OCI-LY1 (cell line): ENCODE data around the gene MYH7.
"Not testable (repeated sequence)": the region's sequence is repeated elsewhere in the genome, so short reads cannot be mapped to it uniquely, and the experiment has no call there.

Experiments used
- H2AFZ ChIP-seq: fragments of 200-600 bp; sonication (generic), shearing (Covaris generic); 2 replicates; pipeline ENCODE4 v1.6.0; 2014; ENCODE audit warnings: antibody characterized with exemption, mild to moderate bottlenecking, low read length
- H3F3A ChIP-seq: fragments of 200-600 bp; sonication (generic), shearing (Covaris generic); 2 replicates; pipeline ENCODE4 v1.6.0; 2014; ENCODE audit warnings: mild to moderate bottlenecking, antibody characterized with exemption, low read length, moderate library complexity; ENCODE audit not compliant: insufficient read depth
- H3K27ac ChIP-seq: fragments of 200-600 bp; sonication (generic); 2 replicates; pipeline ENCODE4 v1.5.1; 2014; ENCODE audit warnings: low read length, mixed run types, mild to moderate bottlenecking, low read depth; ENCODE audit not compliant: poor library complexity, severe bottlenecking
- H3K27me3 ChIP-seq: fragments of 200-600 bp; sonication (generic); 2 replicates; pipeline ENCODE4 v1.6.0; 2014; ENCODE audit warnings: antibody characterized with exemption, mild to moderate bottlenecking, low read length, moderate library complexity; ENCODE audit not compliant: insufficient read depth
- H3K36me3 ChIP-seq: fragments of 200-600 bp; sonication (generic); 2 replicates; pipeline ENCODE4 v1.6.1; 2014; ENCODE audit warnings: mild to moderate bottlenecking, antibody characterized with exemption, low read length, moderate library complexity, mixed read lengths; ENCODE audit not compliant: insufficient read depth
- H3K4me1 ChIP-seq: fragments of 200-600 bp; sonication (generic); 2 replicates; pipeline ENCODE4 v1.5.1; 2014; ENCODE audit warnings: mild to moderate bottlenecking, low read length, moderate library complexity; ENCODE audit not compliant: insufficient read depth, severe bottlenecking
- H3K4me2 ChIP-seq: fragments of 200-600 bp; sonication (generic), shearing (Covaris generic); 2 replicates; pipeline ENCODE4 v1.6.1; 2014; ENCODE audit warnings: low read length
- H3K4me3 ChIP-seq: fragments of 200-600 bp; sonication (generic); 2 replicates; pipeline ENCODE4 v1.5.1; 2014; ENCODE audit warnings: low read length, low read depth, mild to moderate bottlenecking, mixed read lengths; ENCODE audit not compliant: poor library complexity, severe bottlenecking
- H3K79me2 ChIP-seq: fragments of 200-600 bp; shearing (Covaris generic); 2 replicates; pipeline ENCODE4 v1.6.1; 2016; ENCODE audit warnings: mixed run types, low read length, mixed read lengths; ENCODE audit not compliant: insufficient read depth
- H3K9ac ChIP-seq: fragments of 200-600 bp; sonication (generic), shearing (Covaris generic); 2 replicates; pipeline ENCODE4 v1.6.1; 2014; ENCODE audit warnings: mild to moderate bottlenecking, low read length, mixed read lengths
- H3K9me2 ChIP-seq: fragments of 200-600 bp; sonication (generic), shearing (Covaris generic); 2 replicates; pipeline ENCODE4 v1.6.1; 2014; ENCODE audit warnings: low read depth, mild to moderate bottlenecking, low read length, mixed read lengths
- H3K9me3 ChIP-seq: fragments of 200-600 bp; shearing (Covaris generic); 2 replicates; pipeline ENCODE4 v1.6.1; 2014; ENCODE audit warnings: low read length, mixed read lengths
- H4K20me1 ChIP-seq: fragments of 200-600 bp; sonication (generic), shearing (Covaris generic); 2 replicates; pipeline ENCODE4 v1.6.0; 2016; ENCODE audit warnings: mild to moderate bottlenecking, low read length; ENCODE audit not compliant: insufficient read depth
- EZH2 ChIP-seq: fragments of 200-600 bp; sonication (generic), shearing (Covaris generic); IDR thresholded peaks from 2 replicates; pipeline ENCODE4 v1.8.0; 2017; ENCODE audit warnings: borderline replicate concordance, mixed run types, mild to moderate bottlenecking, antibody characterized with exemption, low read length, moderate library complexity, mixed read lengths
- TF ChIP-seq, protein P1 (sequence below): fragments of 200-600 bp; sonication (generic), shearing (Covaris generic); IDR thresholded peaks from 2 replicates; pipeline ENCODE4 v1.5.1; 2017; ENCODE audit warnings: mild to moderate bottlenecking, antibody characterized with exemption, low read length, moderate library complexity, mixed read lengths

Gene MYH7

DNA sequence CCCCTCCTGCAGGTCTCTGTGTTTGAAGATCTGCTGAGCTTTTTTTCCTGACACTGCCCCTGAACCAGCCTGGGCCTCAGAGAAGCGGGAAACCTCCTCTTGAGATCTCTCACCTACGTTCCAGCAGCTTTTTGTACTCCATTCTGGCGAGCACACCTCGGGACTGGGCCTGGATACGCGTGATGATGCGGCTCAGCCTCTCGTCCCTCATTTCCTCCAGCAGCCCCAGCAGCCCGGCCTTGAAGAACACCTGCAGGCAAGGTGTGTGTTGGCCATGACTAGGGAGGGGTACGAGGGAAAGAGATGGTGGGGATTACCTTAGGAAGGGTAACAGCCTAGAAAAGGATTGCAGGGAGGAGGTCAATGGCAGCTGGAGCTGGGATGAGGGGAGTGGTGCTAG, 10.3 kb downstream of the MYH7 start:
- H3K4me3 ChIP-seq = no peak overlapping the region

DNA sequence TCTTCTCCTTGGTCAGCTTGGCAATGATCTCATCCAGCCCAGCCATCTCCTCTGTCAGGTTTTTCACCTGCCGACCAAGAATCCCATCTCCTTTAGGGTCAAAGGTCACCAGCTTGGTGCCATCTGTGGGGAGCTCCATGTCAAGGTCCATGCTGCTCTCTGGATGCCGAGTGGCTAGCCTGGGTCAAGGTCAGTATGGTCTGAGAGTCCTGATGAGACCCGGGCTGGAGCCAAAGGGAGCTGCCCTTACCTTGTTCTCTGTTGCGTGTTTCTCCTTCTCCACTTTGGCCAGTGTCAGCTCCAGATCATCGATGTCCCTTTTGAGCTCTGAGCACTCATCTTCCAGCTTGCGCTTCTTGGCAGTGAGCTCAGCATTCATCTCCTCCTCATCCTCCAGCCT, 11.8 kb downstream of the MYH7 start:
- no peak for TF ChIP-seq EZH2
- TF ChIP-seq, protein P1, sequence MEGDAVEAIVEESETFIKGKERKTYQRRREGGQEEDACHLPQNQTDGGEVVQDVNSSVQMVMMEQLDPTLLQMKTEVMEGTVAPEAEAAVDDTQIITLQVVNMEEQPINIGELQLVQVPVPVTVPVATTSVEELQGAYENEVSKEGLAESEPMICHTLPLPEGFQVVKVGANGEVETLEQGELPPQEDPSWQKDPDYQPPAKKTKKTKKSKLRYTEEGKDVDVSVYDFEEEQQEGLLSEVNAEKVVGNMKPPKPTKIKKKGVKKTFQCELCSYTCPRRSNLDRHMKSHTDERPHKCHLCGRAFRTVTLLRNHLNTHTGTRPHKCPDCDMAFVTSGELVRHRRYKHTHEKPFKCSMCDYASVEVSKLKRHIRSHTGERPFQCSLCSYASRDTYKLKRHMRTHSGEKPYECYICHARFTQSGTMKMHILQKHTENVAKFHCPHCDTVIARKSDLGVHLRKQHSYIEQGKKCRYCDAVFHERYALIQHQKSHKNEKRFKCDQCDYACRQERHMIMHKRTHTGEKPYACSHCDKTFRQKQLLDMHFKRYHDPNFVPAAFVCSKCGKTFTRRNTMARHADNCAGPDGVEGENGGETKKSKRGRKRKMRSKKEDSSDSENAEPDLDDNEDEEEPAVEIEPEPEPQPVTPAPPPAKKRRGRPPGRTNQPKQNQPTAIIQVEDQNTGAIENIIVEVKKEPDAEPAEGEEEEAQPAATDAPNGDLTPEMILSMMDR = no peak
- no peak overlapping the region for H3K4me3 ChIP-seq
- H3K36me3 ChIP-seq = no peaks in the 10 kb centered on the region
- no peak overlapping the region for H3K27ac ChIP-seq
- no peaks in the 10 kb centered on the region for H3K79me2 ChIP-seq
- H2AFZ ChIP-seq = no peak overlapping the region
- no peaks in the 10 kb centered on the region for H3K9me2 ChIP-seq
- no peaks in the 10 kb centered on the region for H3F3A ChIP-seq
- H3K9me3 ChIP-seq = no peaks in the 10 kb centered on the region
- H3K4me2 ChIP-seq = no peak overlapping the region
- no peaks in the 10 kb centered on the region for H3K4me1 ChIP-seq
- H4K20me1 ChIP-seq = no peaks in the 10 kb centered on the region
- no peaks in the 10 kb centered on the region; the same call in 1 of the 2 replicates for H3K27me3 ChIP-seq
- no peak overlapping the region for H3K9ac ChIP-seq

More for the DNA sequence above, 10.3 kb downstream of the MYH7 start:
- Histone ChIP-seq H3F3A (no peaks in the 10 kb centered on the region), H3K9ac (no peak overlapping the region), H3K27ac (no peak overlapping the region), H3K36me3 (no peaks in the 10 kb centered on the region), H3K9me2 (no peaks in the 10 kb centered on the region), H3K9me3 (no peaks in the 10 kb centered on the region), H3K4me1 (no peaks in the 10 kb centered on the region), H4K20me1 (no peaks in the 10 kb centered on the region), H3K27me3 (no peaks in the 10 kb centered on the region; the same call in 1 of the 2 replicates), H3K79me2 (no peaks in the 10 kb centered on the region), H3K4me2 (no peak overlapping the region), H2AFZ (no peak overlapping the region)
- TF ChIP-seq EZH2 = no peak
- TF ChIP-seq, protein P1 = no peak

DNA sequence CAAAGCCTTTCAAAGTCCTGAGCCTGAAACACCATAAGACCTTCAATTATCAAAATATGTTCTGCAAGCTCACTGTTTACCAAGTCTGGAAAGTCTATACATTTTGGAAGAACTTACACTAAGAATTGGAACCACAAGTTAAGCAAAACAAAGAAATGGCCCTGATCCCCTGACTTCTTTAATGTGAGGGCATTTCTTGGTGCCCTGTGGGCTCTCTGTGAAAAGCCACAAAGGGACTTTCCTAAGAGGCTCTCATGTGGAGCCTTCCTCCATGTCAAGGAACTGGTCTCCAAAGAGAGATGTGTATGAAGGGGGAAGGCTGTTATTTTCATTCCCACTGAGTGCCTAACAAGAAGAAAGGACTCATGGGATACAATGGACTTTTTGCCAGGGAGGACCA, 13.9 kb downstream of the MYH7 start:
- H3K4me1 ChIP-seq = no peaks in the 10 kb centered on the region
- no peaks in the 10 kb centered on the region for H3F3A ChIP-seq
- no peak overlapping the region for H3K9ac ChIP-seq
- no peaks in the 10 kb centered on the region for H4K20me1 ChIP-seq
- TF ChIP-seq EZH2 = no peak
- TF ChIP-seq, protein P1 = no peak
- H3K4me3 ChIP-seq = no peak overlapping the region
- no peaks in the 10 kb centered on the region; the same call in 1 of the 2 replicates for H3K27me3 ChIP-seq
- H3K27ac ChIP-seq = no peak overlapping the region
- no peaks in the 10 kb centered on the region for H3K9me3 ChIP-seq
- no peaks in the 10 kb centered on the region for H3K9me2 ChIP-seq
- H2AFZ ChIP-seq = no peak overlapping the region
- H3K4me2 ChIP-seq = no peak overlapping the region
- no peaks in the 10 kb centered on the region for H3K36me3 ChIP-seq
- H3K79me2 ChIP-seq = no peaks in the 10 kb centered on the region

DNA sequence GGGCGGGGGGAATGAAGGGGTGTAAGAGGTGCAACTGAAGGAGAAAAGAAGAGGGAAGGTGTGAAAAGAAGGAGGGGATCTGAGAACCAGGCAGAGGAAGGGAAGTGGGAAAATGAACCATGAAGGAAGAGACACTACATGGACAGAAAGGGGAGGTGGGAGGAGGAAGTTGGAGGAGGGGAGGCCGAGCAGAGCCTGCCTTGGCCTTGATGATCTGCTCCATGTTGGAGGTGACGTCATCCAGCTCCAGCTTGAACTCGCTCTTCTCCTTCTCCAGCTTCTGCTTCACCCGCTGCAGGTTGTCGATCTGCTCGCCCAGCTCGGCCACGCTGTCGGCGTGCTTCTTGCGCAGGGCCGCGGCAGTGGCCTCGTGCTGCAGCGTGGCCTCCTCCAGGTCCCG, 15.8 kb downstream of the MYH7 start:
- H3K4me2 ChIP-seq, H3K9me3 ChIP-seq, H3K36me3 ChIP-seq, H3K4me1 ChIP-seq, H3K27ac ChIP-seq, H3K9ac ChIP-seq, H2AFZ ChIP-seq, H3K79me2 ChIP-seq, H3F3A ChIP-seq, H3K4me3 ChIP-seq, H3K27me3 ChIP-seq, H3K9me2 ChIP-seq, H4K20me1 ChIP-seq: not testable (repeated sequence)
